K562 (cell line): Measurements from ENCODE around the gene PRM1. TPM values are rescaled to one million over a fixed set of nuclear protein-coding genes. Genes with fewer than 3 reads are reported as not detected.

ENCODE experiments used
- ATAC-seq: fragments of 200-7000 bp; cut with Tn5 transposase; 3 replicates; pipeline ENCODE4 v1.9.1; 2020; ENCODE audit warnings: moderate library complexity
- BruUV-seq: library from RNA; stranded (reverse); fragments of 400-500 nt; replicated peaks from 2 replicates; lab custom pipeline; 2021; lab: Mats Ljungman, UMichigan
- CTCF ChIA-PET: fragments of 300-600 bp; formaldehyde crosslinking; extraction: SDS; loops from one replicate; lab custom pipeline; 2021; ENCODE audit warnings: low intra/inter-chr PET ratio; lab: Yijun Ruan, JAX
- POLR2A ChIA-PET: fragments of 300-600, 350-650 bp; sonication (Branson Sonifier 250); formaldehyde crosslinking; extraction: SDS; loops from one replicate; lab custom pipeline; 2021; ENCODE audit warnings: antibody characterized with exemption, inconsistent platforms; lab: Yijun Ruan, JAX
- DNase-seq, 4 experiments: peaks; one replicate each; pipeline versions ENCODE4 v3.0.0 to v3.0.0-alpha.2; 2011 to 2018; ENCODE audit warnings: low spot score in 3 of 4, mixed read lengths in 3 of 4; ENCODE audit errors: extremely low read depth in 1 of 4
- FAIRE-seq: peaks from 2 replicates; lab custom pipeline; 2011; peaks lifted over from hg19 to GRCh38; lab: Jason Lieb, UNC
- H2AFZ ChIP-seq: 2 replicates; pipeline ENCODE4 v1.6.0; 2011; ENCODE audit warnings: low read depth, low read length, control low read depth, inconsistent platforms
- H3K27ac ChIP-seq: fragments of 200-600 bp; 3 replicates; pipeline ENCODE4 v1.8.0; 2011; ENCODE audit warnings: low read depth, mild to moderate bottlenecking, control low read depth, inconsistent platforms, low read length, moderate library complexity, mixed read lengths; ENCODE audit errors: extremely low read depth
- H3K27me3 ChIP-seq, 2 experiments: fragments of 300-600 bp in 1 of 2; 2 replicates in 1 of 2; 3 replicates in 1 of 2; pipeline versions ENCODE4 v1.6.0 to v1.8.0; 2011; ENCODE audit warnings: inconsistent platforms in 2 of 2, low read length in 2 of 2, mild to moderate bottlenecking in 1 of 2, mixed read lengths in 1 of 2, moderate library complexity in 1 of 2; ENCODE audit not compliant: control insufficient read depth in 2 of 2, insufficient read depth in 2 of 2
- H3K36me3 ChIP-seq: fragments of 300-600 bp; 3 replicates; pipeline ENCODE4 v1.8.0; 2011; ENCODE audit warnings: mild to moderate bottlenecking, low read length, inconsistent platforms; ENCODE audit not compliant: control insufficient read depth, insufficient read depth
- H3K4me1 ChIP-seq, 2 experiments: fragments of 200-600 bp in 1 of 2; replicated peaks in 1 of 2; 2 replicates in 1 of 2; 3 replicates in 1 of 2; pipeline versions ENCODE4 v1.5.1 to v1.8.0; 2011; ENCODE audit warnings: inconsistent platforms in 2 of 2, low read length in 2 of 2, mild to moderate bottlenecking in 1 of 2, mixed read lengths in 1 of 2, moderate library complexity in 1 of 2; ENCODE audit not compliant: control insufficient read depth in 2 of 2, insufficient read depth in 2 of 2
- H3K4me2 ChIP-seq: 2 replicates; pipeline ENCODE4 v1.6.1; 2011; ENCODE audit warnings: low read length, control low read depth, inconsistent platforms, mixed read lengths; ENCODE audit not compliant: insufficient read depth
- H3K4me3 ChIP-seq: fragments of 200-600 bp; sonication (generic), shearing (Covaris generic); 2 replicates; pipeline ENCODE4 v1.5.1; 2016; ENCODE audit warnings: control low read depth, inconsistent platforms
- H3K79me2 ChIP-seq: fragments of 200-600 bp; 3 replicates; pipeline ENCODE4 v1.8.0; 2011; ENCODE audit warnings: low read length, inconsistent platforms; ENCODE audit not compliant: control insufficient read depth, insufficient read depth
- H3K9ac ChIP-seq, 2 experiments: 2 replicates each; pipeline versions ENCODE4 v1.6.0 to v1.6.1; 2011; ENCODE audit warnings: low read depth in 2 of 2, low read length in 2 of 2, control low read depth in 1 of 2, inconsistent platforms in 1 of 2, mild to moderate bottlenecking in 1 of 2, mixed read lengths in 1 of 2; ENCODE audit not compliant: insufficient read depth in 1 of 2
- H3K9me1 ChIP-seq: one replicate; pipeline ENCODE4 v1.6.0; 2011; ENCODE audit warnings: inconsistent platforms, mild to moderate bottlenecking, low read length, moderate library complexity; ENCODE audit not compliant: control insufficient read depth, insufficient read depth
- H3K9me3 ChIP-seq: replicated peaks from 2 replicates; pipeline ENCODE4 v1.5.1; 2011; ENCODE audit warnings: low read depth, low read length, inconsistent platforms; ENCODE audit not compliant: control insufficient read depth, insufficient read depth
- H4K20me1 ChIP-seq: replicated peaks from 2 replicates; pipeline ENCODE4 v1.6.1; 2011; ENCODE audit warnings: low read length, inconsistent platforms, mixed read lengths; ENCODE audit not compliant: control insufficient read depth, insufficient read depth
- ESRRB ChIP-seq: fragments of 250-450 bp; sonication (Bioruptor Pico); IDR thresholded peaks from 2 replicates; pipeline ENCODE4 v1.5.0; 2020; ENCODE audit warnings: mild to moderate bottlenecking, moderate library complexity, borderline replicate concordance
- HDAC1 ChIP-seq, 2 experiments: fragments of 450-650 bp; IDR thresholded peaks; 2 replicates each; pipeline ENCODE4 v1.6.1; 2016 to 2017; ENCODE audit warnings: inconsistent platforms in 1 of 2, mild to moderate bottlenecking in 1 of 2, moderate library complexity in 1 of 2
- HDAC3 ChIP-seq: fragments of 450-650 bp; IDR thresholded peaks from 2 replicates; pipeline ENCODE4 v1.6.1; 2018; ENCODE audit warnings: borderline replicate concordance, mild to moderate bottlenecking, moderate library complexity; ENCODE audit not compliant: partially characterized antibody
- JUNB ChIP-seq: fragments of 450-650 bp; formaldehyde crosslinking; conservative IDR thresholded peaks from 2 replicates; pipeline ENCODE4 v1.4.0; 2020; ENCODE audit warnings: mild to moderate bottlenecking
- NCOA1 ChIP-seq: fragments of 450-650 bp; IDR thresholded peaks from 2 replicates; pipeline ENCODE4 v1.6.1; 2016; ENCODE audit warnings: low read depth
- NFE2L1 ChIP-seq: fragments of 450-650 bp; IDR thresholded peaks from 2 replicates; pipeline ENCODE4 v1.6.1; 2016; ENCODE audit warnings: missing genetic modification characterization, low read depth, mild to moderate bottlenecking, missing compliant biosample characterization, moderate library complexity, borderline replicate concordance
- NR2C2 ChIP-seq, 2 experiments: fragments of 200-800 bp in 1 of 2; sonication (Bioruptor generic) in 1 of 2; sonication (generic) in 1 of 2; formaldehyde crosslinking in 1 of 2; IDR thresholded peaks; 2 replicates each; pipeline versions ENCODE4 v1.6.1 to v1.8.0; 2016 to 2022; ENCODE audit warnings: mild to moderate bottlenecking in 1 of 2, missing compliant biosample characterization in 1 of 2, missing genetic modification characterization in 1 of 2, missing genetic modification reagents in 1 of 2
- POLR2B ChIP-seq: fragments of 450-650 bp; IDR thresholded peaks from 2 replicates; pipeline ENCODE4 v1.6.1; 2018; ENCODE audit warnings: low read depth; ENCODE audit not compliant: partially characterized antibody
- PTRF ChIP-seq: fragments of 450-650 bp; IDR thresholded peaks from 2 replicates; pipeline ENCODE4 v1.6.1; 2016; ENCODE audit warnings: mild to moderate bottlenecking, missing genetic modification characterization, missing compliant biosample characterization
- YY1 ChIP-seq, 3 experiments: IDR thresholded peaks; 2 replicates each; pipeline ENCODE4 v1.6.1; 2011; ENCODE audit warnings: low read length in 2 of 3, mild to moderate bottlenecking in 2 of 3, moderate library complexity in 2 of 3, borderline replicate concordance in 1 of 3, control low read depth in 1 of 3, low read depth in 1 of 3; ENCODE audit not compliant: insufficient read depth in 3 of 3, insufficient replicate concordance in 2 of 3, control insufficient read depth in 1 of 3, insufficient read length in 1 of 3; ENCODE audit errors: extremely low read depth in 1 of 3
- ZBED1 ChIP-seq: IDR thresholded peaks from 2 replicates; pipeline ENCODE4 v1.6.1; 2014
- ZNF165 ChIP-seq: fragments of 250-450 bp; sonication (Bioruptor Pico); IDR thresholded peaks from 2 replicates; pipeline ENCODE4 v1.4.0; 2020; ENCODE audit warnings: borderline replicate concordance
- ZNF282 ChIP-seq: sonication (generic); formaldehyde crosslinking; IDR thresholded peaks from 2 replicates; pipeline ENCODE4 v1.8.1; 2023; ENCODE audit warnings: missing genetic modification reagents
- WGBS: fragments of 100-300 bp; shearing (Covaris generic); methylation state at CpG from one replicate; pipeline ENCODE4 v1.1.6; 2016; ENCODE audit warnings: low coverage, mixed read lengths; ENCODE audit not compliant: insufficient coverage; ENCODE audit errors: missing lambda C conversion rate; 5-methylcytosine and 5-hydroxymethylcytosine counted together
- in situ Hi-C: fragments of 300-500 bp; cut with MboI; formaldehyde crosslinking; loops from 4 replicates; pipeline ENCODE4 v1.15.0; 2018; ENCODE audit warnings: inconsistent platforms, mixed read lengths
- intact Hi-C: fragments of 100-400 bp; cut with micrococcal nuclease; formaldehyde crosslinking; loops from 2 replicates; pipeline ENCODE4 v1.14.2; 2022
- polyA plus RNA-seq, 8 experiments: library from polyadenylated mRNA; depleted of rRNA in 4 of 8; stranded (reverse) in 5 of 8; unstranded in 3 of 8; fragments of >200 nt; fragmentation: Nextera tagmentation in 2 of 8; fragmentation: Illumina TruSeq in 1 of 8; extraction: Ambion mirVana in 2 of 8; extraction: Trizol in 1 of 8; gene quantifications; 2 replicates each; pipeline versions ENCODE4 v1.2.1 to v1.2.3, GENCODE V29; 2011 to 2014; ENCODE audit warnings: inconsistent platforms in 1 of 8, missing spikeins in 1 of 8
- total RNA-seq, 7 experiments: library from RNA; depleted of rRNA in 6 of 7; stranded (reverse); fragments of >200 nt in 6 of 7; fragmentation: Illumina TruSeq in 2 of 7; extraction: Trizol in 2 of 7; gene quantifications; 2 replicates each; pipeline versions ENCODE4 v1.2.1 to v1.2.3, GENCODE V29; 2011 to 2021; ENCODE audit warnings: low replicate concordance in 1 of 7
- TF ChIP-seq, protein P1 (sequence below), 2 experiments: fragments of 450-650 bp; conservative IDR thresholded peaks; 2 replicates each; pipeline ENCODE4 v1.6.1; 2017; ENCODE audit warnings: mild to moderate bottlenecking in 2 of 2, moderate library complexity in 2 of 2
- TF ChIP-seq, protein P2 (sequence below): fragments of 250-450 bp; sonication (Bioruptor Pico); IDR thresholded peaks from 2 replicates; pipeline ENCODE4 v1.5.0; 2022; ENCODE audit warnings: mild to moderate bottlenecking
- TF ChIP-seq, protein P3 (sequence below): sonication (generic); formaldehyde crosslinking; IDR thresholded peaks from 2 replicates; pipeline ENCODE4 v1.8.0; 2022; ENCODE audit warnings: missing genetic modification reagents, mild to moderate bottlenecking, moderate library complexity, borderline replicate concordance

Gene PRM1
- total and polyA plus RNA-seq, 9 of the 15 experiments (the other 6 are each of a cell fraction or from before 2014, with no cell fraction given), result not detected

DNA sequence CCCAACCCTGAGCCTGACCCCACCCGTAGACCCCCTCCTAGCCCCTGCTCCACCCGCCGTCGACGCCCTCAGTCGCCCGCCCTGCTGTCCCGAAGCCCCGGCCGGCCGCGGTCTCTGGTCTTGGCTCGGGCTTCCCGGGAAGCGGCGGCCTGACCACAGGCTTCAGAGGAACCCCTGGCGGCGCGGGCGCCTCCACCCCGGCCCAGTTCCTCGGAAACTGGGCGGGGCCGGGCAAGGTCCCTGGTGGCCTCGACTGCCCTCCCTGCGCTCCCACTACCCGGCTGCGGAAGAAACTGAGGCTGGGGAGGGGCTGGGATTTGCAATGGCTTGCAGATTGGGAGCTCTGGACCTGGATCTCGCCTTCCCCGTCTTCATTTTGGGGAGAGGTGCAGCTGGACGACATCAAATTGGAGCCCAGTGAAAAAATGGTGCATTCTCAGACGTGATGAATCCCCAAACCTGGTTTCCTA, 24.4 kb downstream of the PRM1 start:
- ATAC-seq, result peak; percentile 12
- peak in 3 of 4 experiments; percentile 67 to 72 (median 71) for DNase-seq
- FAIRE-seq, result no peak
- H4K20me1 ChIP-seq, result peaks cover 11% of the 10 kb centered on the region; the same call in 1 of the 2 replicates
- H3K4me2 ChIP-seq, result peak overlapping the region; percentile 77
- peak overlapping the region; percentile 82 for H3K4me3 ChIP-seq
- peaks cover 33% of the 10 kb centered on the region for H3K79me2 ChIP-seq
- ChIA-PET CTCF (interaction anchor here (0.6 to 5.2 kb wide), 4 partner anchors 100 to 876 kb away, joined by 3 to 58 read pairs (median 5); no protein-coding TSS in a partner anchor), POLR2A (interaction anchor here (0.6 to 3.2 kb wide), 26 partner anchors 8 to 319 kb away, joined by 3 to 36 read pairs (median 5); partner anchors contain the start of genes PRM3 and TNP2)
- H3K9me1 ChIP-seq, result no peaks in the 10 kb centered on the region
- peak overlapping the region; percentile 86 for H3K27ac ChIP-seq
- no peaks in the 10 kb centered on the region for H3K9me3 ChIP-seq
- H3K27me3 ChIP-seq, result peaks cover 0 to 9% of the 10 kb centered on the region in 2 experiments; a peak in 1 of 5 replicates
- BruUV-seq, result no TSS peak
- H3K36me3 ChIP-seq, result peaks cover 25% of the 10 kb centered on the region; the same call in 1 of the 3 replicates
- under 1% methylated on average over 32 of the region's 32 CpGs for WGBS
- intact Hi-C loops (loop anchor here (1.0 to 10.0 kb wide), 4 partner anchors 52 to 284 kb away; no protein-coding TSS in a partner anchor), in situ Hi-C loops (no loop called here)
- peak overlapping the region; percentile 80 to 91; a peak in 3 of 4 replicates for H3K9ac ChIP-seq
- H3K4me1 ChIP-seq, result peaks cover 38 to 45% of the 10 kb centered on the region in 2 experiments; a peak in 4 of 5 replicates
- H2AFZ ChIP-seq, result peak overlapping the region; percentile 92
- TF ChIP-seq HDAC1 (IDR thresholded peaks at IDR 0.05), result peak in 1 of 2 experiments; percentile 67; a peak in 2 of 4 replicates
- no peak for TF ChIP-seq NCOA1
- TF ChIP-seq, protein P1, sequence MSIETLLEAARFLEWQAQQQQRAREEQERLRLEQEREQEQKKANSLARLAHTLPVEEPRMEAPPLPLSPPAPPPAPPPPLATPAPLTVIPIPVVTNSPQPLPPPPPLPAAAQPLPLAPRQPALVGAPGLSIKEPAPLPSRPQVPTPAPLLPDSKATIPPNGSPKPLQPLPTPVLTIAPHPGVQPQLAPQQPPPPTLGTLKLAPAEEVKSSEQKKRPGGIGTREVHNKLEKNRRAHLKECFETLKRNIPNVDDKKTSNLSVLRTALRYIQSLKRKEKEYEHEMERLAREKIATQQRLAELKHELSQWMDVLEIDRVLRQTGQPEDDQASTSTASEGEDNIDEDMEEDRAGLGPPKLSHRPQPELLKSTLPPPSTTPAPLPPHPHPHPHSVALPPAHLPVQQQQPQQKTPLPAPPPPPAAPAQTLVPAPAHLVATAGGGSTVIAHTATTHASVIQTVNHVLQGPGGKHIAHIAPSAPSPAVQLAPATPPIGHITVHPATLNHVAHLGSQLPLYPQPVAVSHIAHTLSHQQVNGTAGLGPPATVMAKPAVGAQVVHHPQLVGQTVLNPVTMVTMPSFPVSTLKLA (conservative IDR thresholded peaks at IDR 0.05), result peak in 1 of 2 experiments; percentile 30; a peak in 2 of 4 replicates
- no peak for TF ChIP-seq NFE2L1 (tag)
- no peak for TF ChIP-seq JUNB (CRISPR knock-in tag)
- no peak for TF ChIP-seq POLR2B
- TF ChIP-seq NR2C2 (CRISPR knock-in tag; IDR thresholded peaks at IDR 0.05), result no peak
- no peak for TF ChIP-seq NR2C2 (tag; IDR thresholded peaks at IDR 0.05)
- TF ChIP-seq, protein P2, sequence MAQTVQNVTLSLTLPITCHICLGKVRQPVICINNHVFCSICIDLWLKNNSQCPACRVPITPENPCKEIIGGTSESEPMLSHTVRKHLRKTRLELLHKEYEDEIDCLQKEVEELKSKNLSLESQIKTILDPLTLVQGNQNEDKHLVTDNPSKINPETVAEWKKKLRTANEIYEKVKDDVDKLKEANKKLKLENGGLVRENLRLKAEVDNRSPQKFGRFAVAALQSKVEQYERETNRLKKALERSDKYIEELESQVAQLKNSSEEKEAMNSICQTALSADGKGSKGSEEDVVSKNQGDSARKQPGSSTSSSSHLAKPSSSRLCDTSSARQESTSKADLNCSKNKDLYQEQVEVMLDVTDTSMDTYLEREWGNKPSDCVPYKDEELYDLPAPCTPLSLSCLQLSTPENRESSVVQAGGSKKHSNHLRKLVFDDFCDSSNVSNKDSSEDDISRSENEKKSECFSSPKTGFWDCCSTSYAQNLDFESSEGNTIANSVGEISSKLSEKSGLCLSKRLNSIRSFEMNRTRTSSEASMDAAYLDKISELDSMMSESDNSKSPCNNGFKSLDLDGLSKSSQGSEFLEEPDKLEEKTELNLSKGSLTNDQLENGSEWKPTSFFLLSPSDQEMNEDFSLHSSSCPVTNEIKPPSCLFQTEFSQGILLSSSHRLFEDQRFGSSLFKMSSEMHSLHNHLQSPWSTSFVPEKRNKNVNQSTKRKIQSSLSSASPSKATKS, result no peak
- no peak for TF ChIP-seq HDAC3
- TF ChIP-seq YY1 (IDR thresholded peaks at IDR 0.05; ENCODE audit: borderline replicate concordance in 1 of 3, control insufficient read depth in 1 of 3, extremely low read depth in 1 of 3, insufficient read depth in 3 of 3, insufficient read length in 1 of 3, insufficient replicate concordance in 2 of 3, low read depth in 1 of 3, low read length in 2 of 3), result no peak
- no peak for TF ChIP-seq PTRF (tag)
- 0 out of 2 replicates have a peak, but pooled peaks have one; percentile 30 for TF ChIP-seq ZNF282 (CRISPR knock-in tag)
- TF ChIP-seq ZBED1, result no peak
- TF ChIP-seq ZNF165 (CRISPR knock-in tag), result no peak
- TF ChIP-seq, protein P3, sequence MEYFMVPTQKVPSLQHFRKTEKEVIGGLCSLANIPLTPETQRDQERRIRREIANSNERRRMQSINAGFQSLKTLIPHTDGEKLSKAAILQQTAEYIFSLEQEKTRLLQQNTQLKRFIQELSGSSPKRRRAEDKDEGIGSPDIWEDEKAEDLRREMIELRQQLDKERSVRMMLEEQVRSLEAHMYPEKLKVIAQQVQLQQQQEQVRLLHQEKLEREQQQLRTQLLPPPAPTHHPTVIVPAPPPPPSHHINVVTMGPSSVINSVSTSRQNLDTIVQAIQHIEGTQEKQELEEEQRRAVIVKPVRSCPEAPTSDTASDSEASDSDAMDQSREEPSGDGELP (CRISPR knock-in tag), result peak; percentile 72; the same call in 1 of the 2 replicates
- TF ChIP-seq ESRRB, result no peak
